GM13977 (cell line): ENCODE results near the gene NMUR2.

Source experiments
- DNase-seq: peaks from one replicate; pipeline ENCODE4 v3.0.0; 2012; ENCODE audit warnings: low spot score
- in situ Hi-C: fragments of 300-500 bp; cut with MboI; formaldehyde crosslinking; loops from one replicate; pipeline ENCODE4 v1.12.0; 2022; ENCODE audit warnings: low sequenced_read_pairs, low pct_unique_long_range_greater_than_20kb, mixed read lengths, inconsistent platforms; ENCODE audit not compliant: unreplicated experiment
- TF ChIP-seq, protein P1 (sequence below): IDR thresholded peaks from 2 replicates; pipeline ENCODE4 v1.5.1; 2012; ENCODE audit warnings: mild to moderate bottlenecking, control low read depth; ENCODE audit not compliant: insufficient read depth; ENCODE audit errors: extremely low read depth, missing control alignments

The NMUR2 gene

DNA sequence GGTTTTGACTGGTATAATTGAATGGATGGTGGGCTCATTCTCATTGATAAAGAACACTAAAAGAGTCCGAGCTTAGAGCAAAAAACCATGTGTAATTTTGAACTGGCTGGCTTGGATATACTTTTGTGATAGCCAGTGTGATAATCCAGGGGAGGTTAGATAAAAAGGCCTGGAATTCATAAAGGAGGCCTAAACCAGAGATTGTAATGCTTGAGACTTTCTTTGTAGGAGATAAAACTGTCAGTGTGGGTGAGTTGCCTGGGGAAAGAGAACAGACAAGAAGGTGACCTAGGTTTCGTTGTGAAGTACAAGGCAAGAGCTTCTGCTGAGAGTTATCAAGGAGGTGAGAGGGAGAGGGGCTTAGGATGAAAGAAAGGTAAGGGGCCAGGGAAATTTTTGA, 17.0 kb upstream of the NMUR2 start:
- in situ Hi-C loops = no loop called here
- no peak for DNase-seq
- TF ChIP-seq, protein P1, sequence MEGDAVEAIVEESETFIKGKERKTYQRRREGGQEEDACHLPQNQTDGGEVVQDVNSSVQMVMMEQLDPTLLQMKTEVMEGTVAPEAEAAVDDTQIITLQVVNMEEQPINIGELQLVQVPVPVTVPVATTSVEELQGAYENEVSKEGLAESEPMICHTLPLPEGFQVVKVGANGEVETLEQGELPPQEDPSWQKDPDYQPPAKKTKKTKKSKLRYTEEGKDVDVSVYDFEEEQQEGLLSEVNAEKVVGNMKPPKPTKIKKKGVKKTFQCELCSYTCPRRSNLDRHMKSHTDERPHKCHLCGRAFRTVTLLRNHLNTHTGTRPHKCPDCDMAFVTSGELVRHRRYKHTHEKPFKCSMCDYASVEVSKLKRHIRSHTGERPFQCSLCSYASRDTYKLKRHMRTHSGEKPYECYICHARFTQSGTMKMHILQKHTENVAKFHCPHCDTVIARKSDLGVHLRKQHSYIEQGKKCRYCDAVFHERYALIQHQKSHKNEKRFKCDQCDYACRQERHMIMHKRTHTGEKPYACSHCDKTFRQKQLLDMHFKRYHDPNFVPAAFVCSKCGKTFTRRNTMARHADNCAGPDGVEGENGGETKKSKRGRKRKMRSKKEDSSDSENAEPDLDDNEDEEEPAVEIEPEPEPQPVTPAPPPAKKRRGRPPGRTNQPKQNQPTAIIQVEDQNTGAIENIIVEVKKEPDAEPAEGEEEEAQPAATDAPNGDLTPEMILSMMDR = no peak

DNA sequence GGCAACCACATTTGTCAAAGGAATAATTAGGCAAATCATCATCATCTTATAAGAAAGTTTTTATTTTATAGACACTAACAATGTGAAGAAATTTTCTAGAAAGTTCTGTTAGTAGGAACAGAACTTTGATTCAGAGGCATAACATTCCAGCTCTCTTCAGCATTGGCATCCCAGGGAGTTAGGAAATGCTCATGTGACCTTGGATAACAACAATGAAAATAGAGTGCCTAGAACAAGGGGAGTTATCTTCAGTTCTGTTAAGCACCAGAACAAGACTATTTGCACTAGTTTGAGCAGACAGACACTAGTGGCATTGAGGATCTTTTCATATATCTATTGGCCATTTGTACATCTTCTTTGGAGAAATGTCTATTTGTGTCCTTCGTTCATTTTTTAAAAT, 7.0 kb upstream of the NMUR2 start:
- DNase-seq = no peak
- in situ Hi-C loops = no loop called here
- TF ChIP-seq, protein P1 = no peak

DNA sequence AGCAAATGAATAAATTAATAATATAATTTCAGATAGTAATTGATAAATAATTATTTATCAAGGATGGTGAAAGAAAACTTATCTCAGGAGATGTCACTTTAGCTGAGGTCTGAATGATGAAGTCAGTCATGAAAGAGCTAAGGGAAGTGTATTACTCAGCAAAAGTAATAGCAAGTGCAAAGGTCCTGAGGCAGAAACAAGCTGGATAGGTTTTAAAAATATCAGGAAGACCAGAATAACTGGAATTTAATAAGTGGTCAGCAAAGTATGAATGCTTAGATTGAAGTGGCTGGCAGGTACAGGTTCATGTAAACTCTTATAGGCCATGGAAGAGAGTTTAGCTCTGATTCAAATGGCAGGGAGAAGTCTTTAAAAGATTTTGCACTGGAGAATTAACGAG, 1.0 kb upstream of the NMUR2 start:
- TF ChIP-seq, protein P1 = no peak
- in situ Hi-C loops = no loop called here
- no peak for DNase-seq

DNA sequence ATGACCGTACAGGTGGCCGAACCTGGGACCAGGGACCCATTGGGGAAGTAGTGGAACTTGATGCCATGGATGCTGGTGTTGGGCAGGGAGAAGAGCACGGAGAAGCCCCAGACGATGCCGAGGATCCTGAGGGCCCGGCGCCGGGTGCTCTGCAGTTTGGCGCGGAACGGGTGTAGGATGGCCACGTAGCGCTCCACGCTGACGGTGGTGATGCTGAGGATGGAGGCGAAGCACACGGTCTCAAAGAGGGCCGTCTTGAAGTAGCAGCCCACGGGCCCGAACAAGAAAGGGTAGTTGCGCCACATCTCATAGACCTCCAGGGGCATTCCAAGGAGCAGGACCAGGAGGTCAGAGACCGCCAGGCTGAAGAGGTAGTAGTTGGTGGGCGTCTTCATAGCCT, 585 bp downstream of the NMUR2 start:
- TF ChIP-seq, protein P1 = no peak
- no peak for DNase-seq
- in situ Hi-C loops = no loop called here

DNA sequence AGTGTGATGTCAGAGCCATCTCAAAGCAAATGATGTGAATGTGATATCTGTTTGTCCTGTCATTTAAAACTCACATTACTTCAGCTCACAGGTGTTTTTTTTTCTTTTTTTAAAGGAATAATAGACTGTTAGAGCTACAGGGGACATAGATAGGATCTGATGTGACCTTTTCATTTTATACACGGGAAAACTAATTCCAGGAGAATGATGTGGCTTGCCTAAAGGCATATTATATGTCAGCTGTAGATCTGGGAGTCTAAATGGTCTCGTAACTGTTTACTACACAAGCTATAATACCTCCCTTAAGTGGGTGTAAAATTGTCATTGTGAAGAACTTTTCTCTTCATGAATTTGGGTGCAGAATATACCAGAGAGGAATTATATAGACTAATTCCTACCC, 2.0 kb downstream of the NMUR2 start:
- in situ Hi-C loops = no loop called here
- DNase-seq = no peak
- TF ChIP-seq, protein P1 = no peak

DNA sequence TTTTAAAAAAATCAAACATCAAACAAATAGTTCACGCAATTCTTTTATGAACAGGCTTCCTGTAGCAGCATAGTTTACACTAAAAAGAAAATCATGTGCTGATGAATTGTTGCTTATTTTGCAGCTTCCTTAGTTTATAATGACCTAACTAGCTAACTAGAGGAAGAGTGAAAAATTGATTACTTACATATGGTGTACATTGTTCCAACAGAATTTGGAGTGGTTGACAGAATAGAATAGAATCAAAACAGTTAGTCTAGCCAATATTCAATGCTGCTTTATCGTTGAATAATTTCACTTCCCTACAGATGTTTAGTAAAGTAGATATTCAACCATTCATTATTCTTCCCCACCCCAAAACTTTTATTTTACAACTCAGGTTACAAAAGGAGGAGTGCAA, 4.2 kb downstream of the NMUR2 start:
- no peak for DNase-seq
- in situ Hi-C loops = no loop called here
- TF ChIP-seq, protein P1 = no peak

DNA sequence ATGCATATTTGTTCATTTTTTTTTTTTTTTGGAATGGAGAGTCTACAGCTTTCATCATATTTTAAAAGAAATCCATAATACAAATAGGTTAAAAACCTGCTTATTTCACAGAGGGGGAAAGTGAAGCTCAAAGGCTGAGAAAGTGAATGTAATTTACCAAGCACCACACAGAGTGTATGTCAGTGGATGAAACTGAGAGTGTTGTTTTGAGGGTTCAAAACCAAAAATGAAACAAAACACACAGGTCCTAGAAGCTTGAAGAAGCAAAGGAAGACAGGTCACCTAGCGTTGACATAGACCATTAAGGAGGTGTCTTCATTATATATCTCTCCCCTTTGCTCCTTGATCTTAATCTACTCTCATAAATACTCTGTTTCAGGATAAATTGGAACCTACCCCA, 7.5 kb downstream of the NMUR2 start:
- DNase-seq = peak; percentile 17
- in situ Hi-C loops = no loop called here
- TF ChIP-seq, protein P1 = no peak
